ENCODE results near the gene CABP2. TPM values are rescaled to one million over a fixed set of nuclear protein-coding genes. Genes with fewer than 3 reads are reported as not detected.

Gene CABP2
- total RNA-seq, 2 donors from 2014 or later: not detected

DNA sequence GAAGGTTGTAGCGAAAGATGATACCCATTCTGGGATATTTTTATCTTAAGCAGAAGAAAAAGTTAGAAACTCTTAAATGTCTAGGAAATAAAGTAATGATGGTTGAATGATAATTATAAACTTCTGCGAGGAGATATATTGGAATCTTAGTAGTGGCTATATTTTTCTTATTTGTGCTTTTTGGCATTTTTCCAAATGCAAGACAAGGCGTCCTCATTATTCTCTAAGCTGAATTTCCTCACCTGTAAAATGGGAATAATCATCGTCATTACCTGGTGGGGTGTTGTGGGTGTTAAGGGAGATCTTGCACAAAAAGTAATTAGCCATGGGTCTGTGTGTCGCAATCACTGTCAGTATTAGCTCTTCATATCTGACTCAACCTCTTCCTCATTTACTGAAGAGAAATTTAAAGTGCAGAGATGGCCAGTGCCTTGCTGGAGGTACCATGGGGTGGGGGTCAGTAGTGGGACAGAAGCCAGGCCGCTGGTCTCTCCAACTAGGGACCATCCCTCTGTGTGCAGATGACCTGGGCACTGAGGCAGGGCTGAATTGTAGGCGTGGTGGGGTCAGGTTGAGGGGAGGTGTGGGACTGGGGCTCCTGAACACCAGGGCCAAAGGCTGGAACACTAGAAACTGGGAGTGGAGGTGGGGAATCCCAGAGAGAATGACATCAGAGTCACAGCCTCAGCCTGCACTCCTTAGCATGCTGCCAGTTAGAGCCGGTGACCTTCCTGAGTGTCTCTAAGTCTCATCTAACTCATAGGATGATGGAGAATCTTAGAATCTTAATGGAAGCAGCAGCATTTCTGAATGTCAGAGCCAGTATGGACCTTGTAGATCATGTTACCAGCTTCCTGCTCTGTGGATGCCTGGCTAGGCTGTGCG, 22.2 kb downstream of the CABP2 start:
- ATAC-seq: no peak
- WGBS, 2 donors: 84 to 92% methylated on average over 8 to 9 of the region's 9 CpGs

DNA sequence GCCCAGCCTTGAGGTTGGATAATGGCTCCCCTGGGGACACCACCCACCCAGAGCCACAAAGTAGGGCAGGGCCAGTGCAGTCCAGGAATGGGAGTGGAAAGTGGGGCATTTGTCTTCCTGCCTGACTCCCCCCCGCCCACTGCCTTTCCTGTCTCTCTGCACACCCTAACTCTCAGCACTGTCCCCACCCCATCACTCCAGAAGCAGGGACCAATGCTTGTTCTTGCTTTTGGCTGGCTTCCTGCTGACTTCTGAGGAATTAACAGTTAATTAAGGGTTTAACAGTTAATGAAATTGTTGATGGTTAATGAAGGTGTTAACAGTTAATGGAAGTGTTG, 22.8 kb downstream of the CABP2 start:
- ATAC-seq (no peak), DNase-seq (no peak)
- Histone ChIP-seq H3K4me3 (no peak overlapping the region), H3K9me3 (no peaks in the 10 kb centered on the region), H3K27ac (no peak overlapping the region), H3K4me1 (peaks cover 22% of the 10 kb centered on the region), H3K36me3 (replicated peaks in 1 of 2; ENCODE audit: insufficient read depth in 1 of 2, low read depth in 2 of 2) (peaks cover 0 to 9% of the 10 kb centered on the region in 2 donors), H3K27me3 (no peaks in the 10 kb centered on the region)
- intact Hi-C loops (cut with DNase I): no loop called here
- WGBS, 2 donors: 88 to 92% methylated on average over 1 of the region's 1 CpG
- TF ChIP-seq POLR2A (IDR thresholded peaks at IDR 0.05): no peak
- TF ChIP-seq, protein P1, sequence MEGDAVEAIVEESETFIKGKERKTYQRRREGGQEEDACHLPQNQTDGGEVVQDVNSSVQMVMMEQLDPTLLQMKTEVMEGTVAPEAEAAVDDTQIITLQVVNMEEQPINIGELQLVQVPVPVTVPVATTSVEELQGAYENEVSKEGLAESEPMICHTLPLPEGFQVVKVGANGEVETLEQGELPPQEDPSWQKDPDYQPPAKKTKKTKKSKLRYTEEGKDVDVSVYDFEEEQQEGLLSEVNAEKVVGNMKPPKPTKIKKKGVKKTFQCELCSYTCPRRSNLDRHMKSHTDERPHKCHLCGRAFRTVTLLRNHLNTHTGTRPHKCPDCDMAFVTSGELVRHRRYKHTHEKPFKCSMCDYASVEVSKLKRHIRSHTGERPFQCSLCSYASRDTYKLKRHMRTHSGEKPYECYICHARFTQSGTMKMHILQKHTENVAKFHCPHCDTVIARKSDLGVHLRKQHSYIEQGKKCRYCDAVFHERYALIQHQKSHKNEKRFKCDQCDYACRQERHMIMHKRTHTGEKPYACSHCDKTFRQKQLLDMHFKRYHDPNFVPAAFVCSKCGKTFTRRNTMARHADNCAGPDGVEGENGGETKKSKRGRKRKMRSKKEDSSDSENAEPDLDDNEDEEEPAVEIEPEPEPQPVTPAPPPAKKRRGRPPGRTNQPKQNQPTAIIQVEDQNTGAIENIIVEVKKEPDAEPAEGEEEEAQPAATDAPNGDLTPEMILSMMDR (IDR thresholded peaks at IDR 0.05): no peak

More for the DNA sequence above, 22.2 kb downstream of the CABP2 start:
- no peak overlapping the region for H3K27ac ChIP-seq
- H3K9me3 ChIP-seq: no peaks in the 10 kb centered on the region
- peaks cover 0 to 7% of the 10 kb centered on the region in 2 donors for H3K36me3 ChIP-seq (replicated peaks in 1 of 2; ENCODE audit: insufficient read depth in 1 of 2, low read depth in 2 of 2)
- H3K4me1 ChIP-seq: peaks cover 28% of the 10 kb centered on the region
- no peak for DNase-seq
- TF ChIP-seq, protein P1 (IDR thresholded peaks at IDR 0.05): no peak
- no peak for TF ChIP-seq POLR2A (IDR thresholded peaks at IDR 0.05)
- intact Hi-C loops (cut with DNase I): no loop called here
- no peak overlapping the region for H3K4me3 ChIP-seq
- no peaks in the 10 kb centered on the region for H3K27me3 ChIP-seq

DNA sequence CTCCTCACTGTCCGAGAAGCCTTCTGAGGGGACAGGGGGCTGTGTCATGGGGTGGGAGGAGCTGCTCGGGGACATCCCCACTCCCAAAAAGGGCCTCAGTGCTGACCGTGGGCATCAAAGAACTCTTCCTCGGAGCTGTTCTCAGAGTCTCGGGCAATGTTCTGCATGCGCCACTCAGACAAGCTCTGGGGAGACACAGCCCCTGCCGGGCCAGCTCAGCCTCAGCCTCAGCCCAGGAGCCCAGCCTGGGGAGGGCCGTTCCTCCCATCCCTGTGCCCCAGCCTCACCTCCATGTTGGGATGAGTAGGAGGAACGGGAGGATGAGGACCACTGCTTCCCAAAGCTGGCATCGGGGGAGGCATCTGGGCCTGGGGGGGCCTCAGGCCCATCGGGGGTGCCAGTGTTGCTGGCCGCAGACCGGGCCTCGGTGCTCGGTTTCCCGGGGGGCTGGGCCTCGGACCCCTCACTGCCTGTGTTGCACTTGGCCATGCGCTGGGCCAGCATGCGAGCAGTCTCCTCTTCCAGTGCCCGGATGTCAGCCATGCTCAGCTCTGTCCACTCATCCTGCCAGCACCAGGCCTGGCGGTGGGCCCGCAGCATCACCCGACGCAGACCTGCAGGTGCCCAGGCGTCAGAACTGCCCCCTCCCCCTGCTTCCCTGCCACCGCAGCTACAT, 23.3 kb downstream of the CABP2 start:
- Histone ChIP-seq H3K27me3 (no peaks in the 10 kb centered on the region), H3K4me3 (no peak overlapping the region), H3K4me1 (peaks cover 18% of the 10 kb centered on the region), H3K9me3 (no peaks in the 10 kb centered on the region), H3K36me3 (replicated peaks in 1 of 2; ENCODE audit: insufficient read depth in 1 of 2, low read depth in 2 of 2) (peaks cover 0 to 9% of the 10 kb centered on the region in 2 donors), H3K27ac (no peak overlapping the region)
- intact Hi-C loops (cut with DNase I): no loop called here
- WGBS, 2 donors: 95 to 100% methylated on average over 3 to 26 of the region's 26 CpGs
- no peak for DNase-seq
- ATAC-seq: no peak
- no peak for TF ChIP-seq POLR2A (IDR thresholded peaks at IDR 0.05)
- TF ChIP-seq, protein P1 (IDR thresholded peaks at IDR 0.05): no peak

DNA sequence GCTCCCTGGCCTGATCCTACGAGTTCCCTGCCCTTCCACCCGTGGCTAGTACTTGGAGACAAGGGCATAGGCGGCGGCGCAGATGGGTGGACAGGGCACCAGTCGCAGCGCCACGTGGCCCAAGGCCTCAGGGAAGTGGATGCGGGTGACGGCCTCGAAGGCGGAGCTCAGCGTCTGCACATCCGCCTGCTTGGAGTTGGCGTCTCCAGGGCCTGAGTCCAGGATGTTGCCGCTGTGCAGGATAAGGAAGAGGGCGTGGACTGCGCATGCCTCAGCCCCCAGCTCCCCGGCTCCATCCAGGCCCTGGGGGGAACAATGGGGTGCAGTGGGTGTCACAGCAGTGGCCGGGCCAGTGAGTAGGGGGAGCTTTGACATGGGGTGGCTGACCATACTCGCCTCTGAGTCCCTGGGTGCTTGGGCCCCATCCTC, 24.7 kb downstream of the CABP2 start:
- Histone ChIP-seq H3K36me3 (replicated peaks in 1 of 2; ENCODE audit: insufficient read depth in 1 of 2, low read depth in 2 of 2) (peaks cover 0 to 9% of the 10 kb centered on the region in 2 donors), H3K27ac (no peak overlapping the region), H3K27me3 (no peaks in the 10 kb centered on the region), H3K4me3 (no peak overlapping the region), H3K9me3 (no peaks in the 10 kb centered on the region), H3K4me1 (peaks cover 7% of the 10 kb centered on the region)
- ATAC-seq (no peak), DNase-seq (no peak)
- TF ChIP-seq, protein P1 (IDR thresholded peaks at IDR 0.05): no peak
- TF ChIP-seq POLR2A (IDR thresholded peaks at IDR 0.05): no peak
- intact Hi-C loops (cut with DNase I): no loop called here
- WGBS, 2 donors: 83 to 90% methylated on average over 20 to 21 of the region's 21 CpGs
